ENCODE results near the gene MICA.
"Not testable (repeated sequence)": the region's sequence is repeated elsewhere in the genome, so short reads cannot be mapped to it uniquely, and the experiment has no call there.

Gene MICA

GRCh38 chr6:31414148-31414770 lies 10.9 kb downstream of the MICA start:
- FAIRE-seq, result not testable (repeated sequence)

GRCh38 chr6:31414771-31415265 lies 11.4 kb downstream of the MICA start:
- no peak for FAIRE-seq

GRCh38 chr6:31416394-31417014 lies 13.1 kb downstream of the MICA start:
- no peak for FAIRE-seq

GRCh38 chr6:31418251-31418650 lies 14.9 kb downstream of the MICA start:
- no peak for FAIRE-seq

GRCh38 chr6:31419842-31420241 lies 16.4 kb downstream of the MICA start:
- no peak for FAIRE-seq

GRCh38 chr6:31420546-31420945 lies 17.2 kb downstream of the MICA start:
- no peak for FAIRE-seq

GRCh38 chr6:31422587-31422986 lies 19.2 kb downstream of the MICA start:
- no peak for FAIRE-seq

GRCh38 chr6:31423550-31423949 lies 20.2 kb downstream of the MICA start:
- no peak for FAIRE-seq

GRCh38 chr6:31426395-31427354 lies 23.3 kb downstream of the MICA start:
- FAIRE-seq, result no peak

GRCh38 chr6:31430449-31430848 lies 27.1 kb downstream of the MICA start:
- no peak for FAIRE-seq

GRCh38 chr6:31435051-31435450 lies 31.7 kb downstream of the MICA start:
- FAIRE-seq, result not testable (repeated sequence)

GRCh38 chr6:31438222-31438621 lies 34.8 kb downstream of the MICA start:
- FAIRE-seq, result no peak

GRCh38 chr6:31438677-31439076 lies 35.3 kb downstream of the MICA start:
- FAIRE-seq, result no peak

- FAIRE-seq, result no peak
Observed at GRCh38 chr6:31441365-31442267, 38.2 kb downstream of the MICA start.

- FAIRE-seq, result no peak
Observed at GRCh38 chr6:31446481-31446880, 43.1 kb downstream of the MICA start.

GRCh38 chr6:31446999-31447789 lies 43.8 kb downstream of the MICA start:
- FAIRE-seq, result not testable (repeated sequence)

GRCh38 chr6:31450751-31451150 lies 47.4 kb downstream of the MICA start:
- FAIRE-seq, result no peak

GRCh38 chr6:31452859-31453258 lies 49.5 kb downstream of the MICA start:
- FAIRE-seq, result no peak

- no peak for FAIRE-seq
Observed at GRCh38 chr6:31453259-31453658, 49.9 kb downstream of the MICA start.

- FAIRE-seq, result not testable (repeated sequence)
Observed at GRCh38 chr6:31459864-31460263, 56.5 kb downstream of the MICA start.

GRCh38 chr6:31460361-31461025 lies 57.1 kb downstream of the MICA start:
- FAIRE-seq, result no peak
